Calu3 (cell line): ENCODE results near the gene TFR2. TPM values are rescaled to one million over a fixed set of nuclear protein-coding genes. Genes with fewer than 3 reads are reported as not detected.

Experiments
- BruUV-seq: library from RNA; stranded (reverse); fragments of 400-500 nt; replicated peaks from 2 replicates; lab custom pipeline; 2021; lab: Mats Ljungman, UMichigan
- CTCF ChIA-PET: fragments of 300-600 bp; sonication (Branson Sonifier 250); formaldehyde crosslinking; loops from one replicate; lab custom pipeline; 2022; ENCODE audit warnings: antibody characterized with exemption; lab: Charles Lee
- DNase-seq: peaks from one replicate; pipeline ENCODE4 v3.0.0; 2022
- H3K27ac Mint-ChIP-seq: one replicate; pipeline ENCODE4 v1.8.0; 2022; ENCODE audit warnings: mixed read lengths; ENCODE audit not compliant: unreplicated experiment
- H3K27me3 Mint-ChIP-seq: one replicate; pipeline ENCODE4 v1.8.0; 2022; ENCODE audit warnings: mixed read lengths; ENCODE audit not compliant: unreplicated experiment
- H3K36me3 Mint-ChIP-seq: one replicate; pipeline ENCODE4 v1.8.0; 2022; ENCODE audit warnings: mild to moderate bottlenecking, moderate library complexity, mixed read lengths; ENCODE audit not compliant: insufficient read depth, unreplicated experiment
- H3K4me1 Mint-ChIP-seq: one replicate; pipeline ENCODE4 v1.8.0; 2022; ENCODE audit warnings: mild to moderate bottlenecking, low read depth, mixed read lengths; ENCODE audit not compliant: unreplicated experiment
- H3K4me3 Mint-ChIP-seq: one replicate; pipeline ENCODE4 v1.8.0; 2022; ENCODE audit warnings: mild to moderate bottlenecking, low read depth, moderate library complexity, mixed read lengths; ENCODE audit not compliant: unreplicated experiment
- H3K9me3 Mint-ChIP-seq: one replicate; pipeline ENCODE4 v1.8.0; 2022; ENCODE audit warnings: low read depth, mixed read lengths; ENCODE audit not compliant: unreplicated experiment
- intact Hi-C: fragments of 100-400 bp; cut with micrococcal nuclease; formaldehyde crosslinking; loops from one replicate; pipeline ENCODE4 v1.10.0; 2022; ENCODE audit not compliant: unreplicated experiment
- total RNA-seq: library from RNA; stranded (reverse); gene quantifications from 2 replicates; pipeline ENCODE4 v1.2.3, GENCODE V29; 2022
- TF ChIP-seq, protein P1 (sequence below): fragments of 200-600 bp; IDR thresholded peaks from one replicate; pipeline ENCODE4 v1.8.0; 2022; ENCODE audit warnings: antibody characterized with exemption; ENCODE audit not compliant: unreplicated experiment

Gene TFR2
- total RNA-seq, 1 experiment from 2014 or later = 0.90 TPM

DNA sequence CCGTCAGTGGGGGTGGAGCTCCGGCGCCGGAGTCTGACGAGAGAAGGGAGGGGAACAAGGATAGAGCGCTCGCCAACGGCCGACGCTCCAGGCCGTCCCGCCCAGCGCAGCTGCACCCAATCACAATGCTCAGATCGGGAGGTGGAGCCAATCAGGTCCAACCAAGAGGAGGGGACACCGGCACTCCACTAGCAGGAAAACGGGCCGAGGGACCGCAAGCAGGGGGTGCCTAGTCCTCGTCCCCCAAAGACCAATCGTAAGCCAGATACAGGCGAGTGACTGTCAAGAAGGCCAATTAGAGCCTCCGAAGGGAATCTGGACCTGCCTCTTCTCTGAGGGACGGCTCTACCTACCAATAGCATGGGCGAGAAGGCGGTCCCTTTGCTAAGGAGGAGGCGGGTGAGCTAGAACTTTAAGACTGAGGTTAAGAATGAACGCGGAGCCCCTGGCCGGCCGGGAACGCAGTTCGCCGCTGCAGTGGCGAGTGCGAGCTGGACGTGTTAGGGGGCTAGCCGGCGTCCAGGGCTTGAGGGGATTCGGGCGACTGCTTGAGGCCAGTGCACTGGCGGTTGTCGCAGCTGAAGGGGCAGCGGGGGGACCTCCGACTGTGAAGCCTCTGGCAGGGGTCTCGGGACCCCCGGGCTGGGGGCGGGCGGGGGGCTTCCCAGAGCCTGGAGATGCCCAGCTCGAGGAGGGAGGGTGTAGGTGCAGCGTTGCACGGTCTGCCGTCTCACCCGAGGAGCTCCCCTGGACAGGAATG lies 54.9 kb downstream of the TFR2 start, which contains the start of gene FBXO24:
TSS of gene FBXO24 (plus strand) at position 63 of the 760 bp plus-strand sequence. CDS start at position 361, 298 bp downstream.
- Mint-ChIP-seq H3K9me3 (no peaks in the 10 kb centered on the region), H3K4me1 (peaks cover 14% of the 10 kb centered on the region), H3K36me3 (peaks cover 25% of the 10 kb centered on the region), H3K4me3 (peak within 1 kb of the TSS; percentile 91), H3K27me3 (peaks cover 15% of the 10 kb centered on the region), H3K27ac (peak within 1 kb of the TSS; percentile 96)
- CTCF ChIA-PET = interaction anchor here (0.6 to 1.2 kb wide), 7 partner anchors 10 to 87 kb away, joined by 3 to 4 read pairs (median 4); partner anchors contain the start of gene GNB2
- peak; percentile 97 for DNase-seq
- intact Hi-C loops = no loop called here
- no TSS peak for BruUV-seq
- TF ChIP-seq, protein P1, sequence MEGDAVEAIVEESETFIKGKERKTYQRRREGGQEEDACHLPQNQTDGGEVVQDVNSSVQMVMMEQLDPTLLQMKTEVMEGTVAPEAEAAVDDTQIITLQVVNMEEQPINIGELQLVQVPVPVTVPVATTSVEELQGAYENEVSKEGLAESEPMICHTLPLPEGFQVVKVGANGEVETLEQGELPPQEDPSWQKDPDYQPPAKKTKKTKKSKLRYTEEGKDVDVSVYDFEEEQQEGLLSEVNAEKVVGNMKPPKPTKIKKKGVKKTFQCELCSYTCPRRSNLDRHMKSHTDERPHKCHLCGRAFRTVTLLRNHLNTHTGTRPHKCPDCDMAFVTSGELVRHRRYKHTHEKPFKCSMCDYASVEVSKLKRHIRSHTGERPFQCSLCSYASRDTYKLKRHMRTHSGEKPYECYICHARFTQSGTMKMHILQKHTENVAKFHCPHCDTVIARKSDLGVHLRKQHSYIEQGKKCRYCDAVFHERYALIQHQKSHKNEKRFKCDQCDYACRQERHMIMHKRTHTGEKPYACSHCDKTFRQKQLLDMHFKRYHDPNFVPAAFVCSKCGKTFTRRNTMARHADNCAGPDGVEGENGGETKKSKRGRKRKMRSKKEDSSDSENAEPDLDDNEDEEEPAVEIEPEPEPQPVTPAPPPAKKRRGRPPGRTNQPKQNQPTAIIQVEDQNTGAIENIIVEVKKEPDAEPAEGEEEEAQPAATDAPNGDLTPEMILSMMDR = no peak

DNA sequence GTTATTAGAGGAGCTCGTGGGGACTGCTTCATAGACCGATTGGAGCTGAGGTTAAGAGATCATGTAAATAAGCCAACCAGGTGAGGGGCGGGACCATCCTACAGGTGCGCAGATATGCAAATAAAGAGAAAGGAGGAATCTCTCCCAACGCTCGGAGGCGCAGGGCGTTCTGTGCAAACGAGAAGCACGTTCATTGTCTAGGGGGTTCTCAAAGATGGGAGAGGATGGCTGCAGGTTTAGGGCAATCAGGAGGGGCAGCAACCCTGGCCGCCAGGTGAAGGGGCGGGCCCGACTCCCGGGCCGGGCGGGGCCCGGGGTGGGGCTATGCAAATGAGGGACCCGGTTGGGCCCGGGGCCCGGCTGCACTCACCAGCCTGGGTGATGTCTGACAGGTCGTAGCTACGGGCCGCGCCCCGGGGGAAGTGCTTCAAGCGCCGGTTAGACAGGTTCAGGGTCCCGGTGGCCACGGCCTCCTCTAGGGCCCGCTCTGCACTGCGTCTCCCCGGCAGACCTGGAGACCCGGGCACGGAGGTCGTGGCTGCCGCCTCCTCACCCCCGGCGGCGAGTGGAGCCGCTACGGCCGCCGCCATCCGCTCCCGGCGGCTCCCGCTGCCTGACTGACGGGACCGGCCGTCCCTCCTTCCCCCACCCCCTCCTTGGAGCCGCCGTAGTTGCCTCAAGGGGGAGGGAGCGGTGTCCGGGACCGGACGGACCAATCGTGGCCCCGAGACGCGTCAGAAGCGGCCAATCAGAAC lies 55.7 kb downstream of the TFR2 start, which contains the start of gene LRCH4:
TSS of gene LRCH4 (minus strand) at position 619 of the 755 bp plus-strand sequence. CDS start at position 590, 29 bp downstream.
- TF ChIP-seq, protein P1 = no peak
- intact Hi-C loops = no loop called here
- Mint-ChIP-seq H3K36me3 (peaks cover 25% of the 10 kb centered on the region), H3K4me1 (peaks cover 14% of the 10 kb centered on the region), H3K9me3 (no peaks in the 10 kb centered on the region), H3K27ac (peak within 1 kb of the TSS; percentile 96), H3K4me3 (peak within 1 kb of the TSS; percentile 91), H3K27me3 (peaks cover 11% of the 10 kb centered on the region)
- CTCF ChIA-PET = interaction anchor here (0.6 to 1.2 kb wide), 6 partner anchors 11 to 87 kb away, joined by 3 to 4 read pairs (median 4); partner anchors contain the start of gene GNB2
- peak; percentile 68 for DNase-seq
- no TSS peak for BruUV-seq

DNA sequence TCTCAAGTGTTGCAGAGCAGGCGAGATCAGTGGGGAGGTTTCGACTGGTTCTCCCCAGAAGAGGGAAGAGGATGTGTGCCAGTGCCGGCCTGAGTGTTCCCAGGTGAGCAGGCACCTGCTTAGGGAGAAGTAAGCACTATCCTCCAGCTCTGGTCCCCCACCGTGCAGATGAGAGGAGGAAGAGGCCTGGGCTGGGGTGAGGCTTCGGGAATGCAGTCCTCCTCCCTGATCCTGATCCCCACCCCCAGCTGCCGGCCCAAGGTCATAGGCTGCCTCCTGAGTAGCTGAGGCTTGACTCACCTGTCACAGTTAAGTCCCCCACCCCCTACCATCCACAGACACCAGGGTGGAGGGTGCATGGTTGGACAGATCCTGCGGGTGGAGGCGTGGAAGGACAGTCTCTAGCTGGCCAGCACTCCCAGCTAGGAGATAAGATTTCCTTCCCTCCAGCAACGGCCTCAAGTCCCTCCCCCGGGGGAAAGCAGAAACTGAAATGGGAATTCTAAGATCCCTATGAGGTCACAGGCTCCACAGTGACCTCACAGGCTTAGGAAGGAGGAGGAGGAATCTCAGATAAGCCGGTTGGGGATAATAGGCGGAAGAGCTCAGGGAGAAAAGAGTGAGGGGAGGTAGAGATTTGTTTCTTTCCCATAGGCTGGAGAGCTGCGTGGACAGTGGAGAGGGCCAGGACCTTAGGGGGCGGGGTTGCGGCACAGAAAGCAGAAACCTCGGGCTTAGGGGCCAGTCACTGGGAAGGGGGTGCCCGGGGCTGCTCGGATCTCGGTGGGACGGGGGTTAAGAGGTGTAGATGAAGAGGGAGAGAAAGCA lies 56.5 kb downstream of the TFR2 start:
- Mint-ChIP-seq H3K4me1 (peaks cover 14% of the 10 kb centered on the region), H3K36me3 (peaks cover 25% of the 10 kb centered on the region), H3K27me3 (peaks cover 3% of the 10 kb centered on the region), H3K9me3 (no peaks in the 10 kb centered on the region), H3K27ac (peak overlapping the region; percentile 96), H3K4me3 (peak overlapping the region; percentile 91)
- BruUV-seq = TSS peak; percentile 50
- CTCF ChIA-PET = interaction anchor here (0.7 kb wide), 1 partner anchor 155 kb away, joined by 3 read pairs; no protein-coding TSS in a partner anchor
- peak; percentile 24 for DNase-seq
- intact Hi-C loops = no loop called here
- TF ChIP-seq, protein P1 = no peak
